Stimulated activated CD8-positive, alpha-beta memory T cell treated with anti-CD3 and anti-CD28 coated beads, Interleukin-7, amount 100 ng/mL, for 48 hours (primary cell): Measurements from ENCODE around the gene REXO1.

Source experiments
- DNase-seq, 2 donors: peaks; one replicate each; pipeline ENCODE4 v3.0.0-alpha.2; 2020; ENCODE audit warnings: low read depth in 1 of 2; ENCODE audit errors: extremely low read depth in 1 of 2

REXO1 gene

GRCh38 chr19:1774989-1775772 is 73.1 kb downstream of the REXO1 start:
- DNase-seq: no peak

GRCh38 chr19:1773184-1773583 is 75.1 kb downstream of the REXO1 start:
- no peak for DNase-seq

GRCh38 chr19:1770866-1771576 is 77.3 kb downstream of the REXO1 start:
- DNase-seq: no peak

- no peak for DNase-seq
Observed at GRCh38 chr19:1769645-1769985, 78.7 kb downstream of the REXO1 start.

- no peak for DNase-seq
Observed at GRCh38 chr19:1768918-1769644, 79.2 kb downstream of the REXO1 start.

- no peak for DNase-seq
Observed at GRCh38 chr19:1768248-1768647, 80.0 kb downstream of the REXO1 start.

- no peak for DNase-seq
Observed at GRCh38 chr19:1767464-1767933, 80.8 kb downstream of the REXO1 start.

GRCh38 chr19:1766800-1767352 is 81.4 kb downstream of the REXO1 start:
- DNase-seq: no peak

GRCh38 chr19:1765904-1766799 is 82.1 kb downstream of the REXO1 start:
- no peak for DNase-seq
